ENCODE results near the gene PHF12. TPM values are rescaled to one million over a fixed set of nuclear protein-coding genes. Genes with fewer than 3 reads are reported as not detected.

The PHF12 gene
- total RNA-seq, 1 donor from 2014 or later: 42.8 TPM

GRCh38 chr17:28977659-28978355, 26.5 kb upstream of the PHF12 start:
- intact Hi-C loops (cut with DNase I): no loop called here
- ATAC-seq: no peak
- no peak for DNase-seq (ENCODE audit: low spot score)

- intact Hi-C loops (cut with DNase I): no loop called here
- ATAC-seq (no peak), DNase-seq (ENCODE audit: low spot score) (no peak)
These were observed 24.3 kb upstream of the PHF12 start for GRCh38 chr17:28975646-28976045.

GRCh38 chr17:28975031-28975430, 23.7 kb upstream of the PHF12 start:
- intact Hi-C loops (cut with DNase I): no loop called here
- DNase-seq (ENCODE audit: low spot score): no peak
- no peak for ATAC-seq

GRCh38 chr17:28974451-28974850, 23.1 kb upstream of the PHF12 start:
- DNase-seq (ENCODE audit: low spot score) (no peak), ATAC-seq (no peak)
- intact Hi-C loops (cut with DNase I): no loop called here

- ATAC-seq (no peak), DNase-seq (ENCODE audit: low spot score) (no peak)
- intact Hi-C loops (cut with DNase I): no loop called here
These were observed 22.1 kb upstream of the PHF12 start for GRCh38 chr17:28973425-28973824.

- intact Hi-C loops (cut with DNase I): no loop called here
- no peak for ATAC-seq
- no peak for DNase-seq (ENCODE audit: low spot score)
These were observed 21.1 kb upstream of the PHF12 start for GRCh38 chr17:28972437-28972836.

GRCh38 chr17:28970879-28971278, 19.6 kb upstream of the PHF12 start:
- DNase-seq (ENCODE audit: low spot score) (no peak), ATAC-seq (peak; percentile 87)
- intact Hi-C loops (cut with DNase I): no loop called here

- intact Hi-C loops (cut with DNase I): no loop called here
- no peak for ATAC-seq
- DNase-seq (ENCODE audit: low spot score): no peak
These were observed 18.5 kb upstream of the PHF12 start for GRCh38 chr17:28969706-28970393.

- ATAC-seq (no peak), DNase-seq (ENCODE audit: low spot score) (no peak)
- intact Hi-C loops (cut with DNase I): no loop called here
These were observed 17.6 kb upstream of the PHF12 start for GRCh38 chr17:28968914-28969295.

GRCh38 chr17:28968231-28968913, 17.1 kb upstream of the PHF12 start:
- peak; percentile 26 for ATAC-seq
- DNase-seq (ENCODE audit: low spot score): no peak
- intact Hi-C loops (cut with DNase I): no loop called here

- DNase-seq (ENCODE audit: low spot score): no peak
- ATAC-seq: no peak
- intact Hi-C loops (cut with DNase I): no loop called here
These were observed 16.2 kb upstream of the PHF12 start for GRCh38 chr17:28967221-28968135.

- intact Hi-C loops (cut with DNase I): loop anchor here (2.0 kb wide), 1 partner anchor 153 kb away; no protein-coding TSS in a partner anchor
- no peak for ATAC-seq
- DNase-seq (ENCODE audit: low spot score): no peak
These were observed 12.5 kb upstream of the PHF12 start for GRCh38 chr17:28963841-28964240.

- intact Hi-C loops (cut with DNase I): no loop called here
- DNase-seq (ENCODE audit: low spot score): no peak
These were observed 11.8 kb upstream of the PHF12 start for GRCh38 chr17:28963055-28963611.

GRCh38 chr17:28961391-28961790, 10.1 kb upstream of the PHF12 start:
- no peak for ATAC-seq
- intact Hi-C loops (cut with DNase I): no loop called here
- DNase-seq (ENCODE audit: low spot score): no peak

More at GRCh38 chr17:28963055-28963611, 11.8 kb upstream of the PHF12 start:
- ATAC-seq: no peak

- DNase-seq (ENCODE audit: low spot score): peak; percentile 43
- intact Hi-C loops (cut with DNase I): no loop called here
These were observed 9.1 kb upstream of the PHF12 start for GRCh38 chr17:28960256-28961061.

GRCh38 chr17:28959471-28959871, 8.2 kb upstream of the PHF12 start:
- DNase-seq (ENCODE audit: low spot score): peak; percentile 48
- ATAC-seq: no peak
- intact Hi-C loops (cut with DNase I): no loop called here

More at GRCh38 chr17:28960256-28961061, 9.1 kb upstream of the PHF12 start:
- no peak for ATAC-seq

GRCh38 chr17:28958820-28959455, 7.6 kb upstream of the PHF12 start:
- ATAC-seq (no peak), DNase-seq (ENCODE audit: low spot score) (peak; percentile 53)
- intact Hi-C loops (cut with DNase I): no loop called here

- ATAC-seq (no peak), DNase-seq (ENCODE audit: low spot score) (peak; percentile 46)
- intact Hi-C loops (cut with DNase I): no loop called here
These were observed 6.7 kb upstream of the PHF12 start for GRCh38 chr17:28957992-28958355.

Measured in sciatic nerve (tissue), 2 donors.